GM12891 (cell line): Measurements from ENCODE around the gene MAGI1.

Experiments
- PAX5 ChIP-seq: IDR thresholded peaks from 2 replicates; pipeline ENCODE4 v1.6.1; 2011; ENCODE audit warnings: low read length, moderate library complexity, mild to moderate bottlenecking; ENCODE audit not compliant: insufficient read depth, severe bottlenecking
- POLR2A ChIP-seq: IDR thresholded peaks from 2 replicates; pipeline ENCODE4 v1.6.1; 2011; ENCODE audit warnings: low read depth, low read length, control low read depth
- POLR2AphosphoS5 ChIP-seq: IDR thresholded peaks from 2 replicates; pipeline ENCODE4 v1.6.1; 2011; ENCODE audit warnings: low read depth, low read length, control low read depth
- TAF1 ChIP-seq: IDR thresholded peaks from 2 replicates; pipeline ENCODE4 v1.6.1; 2011; ENCODE audit warnings: low read depth, low read length, control low read depth

GRCh38 chr3:65741540-65741939, 297.2 kb downstream of the MAGI1 start:
- TF ChIP-seq PAX5 (no peak), POLR2A (no peak), POLR2AphosphoS5 (no peak), TAF1 (no peak)
